Activated B cell treated with CpG ODN at 0.5 μM for 24 hours (primary cell): Measurements from ENCODE around the gene ABCB6. TPM values are rescaled to one million over a fixed set of nuclear protein-coding genes. Genes with fewer than 3 reads are reported as not detected.

Source experiments
- ATAC-seq: fragments of 200-7000 bp; cut with Tn5 transposase; one replicate; pipeline ENCODE4 v1.10.0; 2021; ENCODE audit warnings: low read depth, mild to moderate bottlenecking, moderate library complexity
- CTCF ChIA-PET: fragments of 350-600 bp; sonication (Branson Sonifier 250); formaldehyde crosslinking; loops from one replicate; lab custom pipeline; 2021; ENCODE audit warnings: antibody characterized with exemption; lab: Charles Lee
- POLR2A ChIA-PET: fragments of 350-600 bp; sonication (Branson Sonifier 250); formaldehyde crosslinking; loops from one replicate; lab custom pipeline; 2021; ENCODE audit warnings: antibody characterized with exemption; lab: Charles Lee
- DNase-seq: peaks from one replicate; pipeline ENCODE4 v3.0.0; 2022
- H3K27ac Mint-ChIP-seq: one replicate; pipeline ENCODE4 v1.8.0; 2020; ENCODE audit warnings: mixed read lengths
- H3K27me3 Mint-ChIP-seq: one replicate; pipeline ENCODE4 v1.8.0; 2021; ENCODE audit warnings: mixed read lengths
- H3K36me3 Mint-ChIP-seq: one replicate; pipeline ENCODE4 v1.8.0; 2021; ENCODE audit warnings: low read depth, mixed read lengths
- H3K4me1 Mint-ChIP-seq: one replicate; pipeline ENCODE4 v1.8.0; 2021; ENCODE audit warnings: mixed read lengths
- H3K4me3 Mint-ChIP-seq: one replicate; pipeline ENCODE4 v1.8.0; 2020; ENCODE audit warnings: mild to moderate bottlenecking, mixed read lengths
- H3K9me3 Mint-ChIP-seq: one replicate; pipeline ENCODE4 v1.8.0; 2020; ENCODE audit warnings: mixed read lengths
- CTCF ChIP-seq: fragments of 200-600 bp; IDR thresholded peaks from one replicate; pipeline ENCODE4 v1.8.0; 2022; ENCODE audit warnings: antibody characterized with exemption, mild to moderate bottlenecking
- intact Hi-C: fragments of 100-400 bp; cut with micrococcal nuclease; formaldehyde crosslinking; loops from one replicate; pipeline ENCODE4 v1.15.1; 2024
- total RNA-seq: library from RNA; stranded (reverse); gene quantifications from 2 replicates; pipeline ENCODE4 v1.2.3, GENCODE V29; 2022

ABCB6 gene
- total RNA-seq, 1 donor from 2014 or later = 16.6 TPM

- H3K4me1 Mint-ChIP-seq = peaks cover 25% of the 10 kb centered on the region
- POLR2A ChIA-PET = interaction anchor here (0.7 to 4.8 kb wide), 5 partner anchors 24 to 92 kb away, joined by 4 to 35 read pairs (median 4); partner anchors contain the start of genes TUBA4A, TUBA4B and ZFAND2B
Observed at GRCh38 chr2:219182331-219183150, 36.2 kb downstream of the ABCB6 start.

GRCh38 chr2:219181531-219181930 is 37.2 kb downstream of the ABCB6 start:
- H3K9me3 Mint-ChIP-seq = no peaks in the 10 kb centered on the region
- H3K4me3 Mint-ChIP-seq = no peak overlapping the region
- intact Hi-C loops = no loop called here
- no peaks in the 10 kb centered on the region for H3K27me3 Mint-ChIP-seq
- no peak overlapping the region for H3K27ac Mint-ChIP-seq
- H3K36me3 Mint-ChIP-seq = peaks cover 69% of the 10 kb centered on the region
- CTCF ChIA-PET = interaction anchor here (0.8 to 1.8 kb wide), 4 partner anchors 10 to 113 kb away, joined by 3 to 5 read pairs (median 4); no protein-coding TSS in a partner anchor
- DNase-seq (no peak), ATAC-seq (no peak)
- peaks cover 21% of the 10 kb centered on the region for H3K4me1 Mint-ChIP-seq
- POLR2A ChIA-PET = interaction anchor here (0.6 to 4.8 kb wide), 4 partner anchors 25 to 68 kb away, joined by 3 to 35 read pairs (median 5); partner anchors contain the start of gene ZFAND2B
- TF ChIP-seq CTCF = no peak

More at GRCh38 chr2:219182331-219183150, 36.2 kb downstream of the ABCB6 start:
- Mint-ChIP-seq H3K4me3 (no peak overlapping the region), H3K36me3 (peaks cover 63% of the 10 kb centered on the region), H3K9me3 (no peaks in the 10 kb centered on the region), H3K27me3 (no peaks in the 10 kb centered on the region), H3K27ac (no peak overlapping the region)
- intact Hi-C loops = no loop called here
- ATAC-seq (no peak), DNase-seq (no peak)
- no peak for TF ChIP-seq CTCF
- CTCF ChIA-PET = interaction anchor here (0.7 to 1.6 kb wide), 2 partner anchors 22 to 35 kb away, joined by 3 to 4 read pairs; partner anchors contain the start of gene NHEJ1

GRCh38 chr2:219180961-219181360 is 37.8 kb downstream of the ABCB6 start:
- Mint-ChIP-seq H3K27ac (no peak overlapping the region), H3K4me3 (no peak overlapping the region), H3K4me1 (peaks cover 23% of the 10 kb centered on the region), H3K36me3 (peaks cover 71% of the 10 kb centered on the region), H3K9me3 (no peaks in the 10 kb centered on the region), H3K27me3 (no peaks in the 10 kb centered on the region)
- ATAC-seq (no peak), DNase-seq (no peak)
- POLR2A ChIA-PET = interaction anchor here (0.6 to 4.8 kb wide), 3 partner anchors 17 to 50 kb away, joined by 3 to 35 read pairs (median 6); partner anchors contain the start of gene ZFAND2B
- no peak for TF ChIP-seq CTCF
- intact Hi-C loops = no loop called here
- CTCF ChIA-PET = interaction anchor here (1.2 to 1.8 kb wide), 3 partner anchors 10 to 114 kb away, joined by 3 to 5 read pairs (median 4); no protein-coding TSS in a partner anchor

GRCh38 chr2:219179601-219180465 is 38.9 kb downstream of the ABCB6 start:
- no peak for ATAC-seq
- ChIA-PET POLR2A (interaction anchor here (4.8 kb wide), 1 partner anchor 27 kb away, joined by 35 read pairs; the partner anchor contains the start of gene ZFAND2B), CTCF (interaction anchor here (1.5 to 1.8 kb wide), 2 partner anchors 9 to 115 kb away, joined by 3 to 5 read pairs; no protein-coding TSS in a partner anchor)
- intact Hi-C loops = loop anchor here (5.0 kb wide), 8 partner anchors 317 to 963 kb away; partner anchors contain the start of genes AAMP, ARPC2, BCS1L and CNOT9
- DNase-seq = no peak
- no peak for TF ChIP-seq CTCF
- H3K9me3 Mint-ChIP-seq = no peaks in the 10 kb centered on the region
- H3K27ac Mint-ChIP-seq = peak overlapping the region; percentile 7
- H3K36me3 Mint-ChIP-seq = peaks cover 74% of the 10 kb centered on the region
- no peaks in the 10 kb centered on the region for H3K27me3 Mint-ChIP-seq
- H3K4me1 Mint-ChIP-seq = peaks cover 30% of the 10 kb centered on the region
- peak overlapping the region; percentile 24 for H3K4me3 Mint-ChIP-seq
